Panc1 (cell line): ENCODE results near the gene MYO7B. TPM values are rescaled to one million over a fixed set of nuclear protein-coding genes. Genes with fewer than 3 reads are reported as not detected.

ENCODE experiments used
- ATAC-seq: fragments of 200-7000 bp; cut with Tn5 transposase; 2 replicates; pipeline ENCODE4 v1.9.1; 2020; ENCODE audit warnings: mild to moderate bottlenecking, moderate library complexity
- BruUV-seq: library from RNA; stranded (reverse); fragments of 400-500 nt; replicated peaks from 2 replicates; lab custom pipeline; 2021; lab: Mats Ljungman, UMichigan
- CTCF ChIA-PET: fragments of 300-600 bp; sonication (Branson Sonifier 250); formaldehyde crosslinking; loops from one replicate; lab custom pipeline; 2022; ENCODE audit warnings: antibody characterized with exemption; lab: Charles Lee
- POLR2A ChIA-PET: fragments of 300-600 bp; sonication (Branson Sonifier 250); formaldehyde crosslinking; loops from one replicate; lab custom pipeline; 2022; ENCODE audit warnings: antibody characterized with exemption; lab: Charles Lee
- DNase-seq: peaks from one replicate; pipeline ENCODE4 v3.0.0-alpha.2; 2010; ENCODE audit warnings: low read depth, low spot score
- H3K27ac ChIP-seq: 2 replicates; pipeline ENCODE4 v1.5.1; 2011; ENCODE audit warnings: mild to moderate bottlenecking, low read length, inconsistent platforms
- H3K27me3 ChIP-seq: fragments of 200-500 bp; sonication (Bioruptor generic); 2 replicates; pipeline ENCODE4 v1.6.0; 2014; ENCODE audit warnings: low read length, inconsistent platforms; ENCODE audit not compliant: control insufficient read depth, insufficient read depth
- H3K36me3 ChIP-seq: fragments of 200-500 bp; sonication (Bioruptor generic); 2 replicates; pipeline ENCODE4 v1.5.1; 2014; ENCODE audit warnings: inconsistent platforms, mild to moderate bottlenecking, low read length, moderate library complexity; ENCODE audit not compliant: control insufficient read depth, insufficient read depth
- H3K4me1 ChIP-seq: 2 replicates; pipeline ENCODE4 v1.5.1; 2011; ENCODE audit warnings: inconsistent platforms, mild to moderate bottlenecking, low read length, moderate library complexity; ENCODE audit not compliant: control insufficient read depth, insufficient read depth
- H3K4me3 ChIP-seq, 2 experiments: 2 replicates each; pipeline ENCODE4 v1.5.1; 2011 to 2012; ENCODE audit warnings: low read depth in 2 of 2, low read length in 2 of 2, mild to moderate bottlenecking in 2 of 2, inconsistent platforms in 1 of 2, moderate library complexity in 1 of 2
- H3K9me3 ChIP-seq: fragments of 200-500 bp; sonication (Bioruptor generic); 2 replicates; pipeline ENCODE4 v1.5.1; 2014; ENCODE audit warnings: low read depth, mild to moderate bottlenecking, inconsistent platforms, low read length, moderate library complexity; ENCODE audit not compliant: control insufficient read depth, insufficient read depth
- POLR2AphosphoS5 ChIP-seq: IDR thresholded peaks from 2 replicates; pipeline ENCODE4 v1.6.1; 2012; ENCODE audit warnings: mild to moderate bottlenecking, low read depth, low read length, moderate library complexity
- REST ChIP-seq, 2 experiments: IDR thresholded peaks; 2 replicates each; pipeline ENCODE4 v1.6.1; 2011 to 2012; ENCODE audit warnings: low read depth in 2 of 2, control low read depth in 1 of 2, low read length in 1 of 2, mild to moderate bottlenecking in 1 of 2, moderate library complexity in 1 of 2; ENCODE audit not compliant: insufficient read depth in 1 of 2
- SIN3A ChIP-seq: IDR thresholded peaks from 2 replicates; pipeline ENCODE4 v1.6.1; 2012; ENCODE audit warnings: low read depth, mild to moderate bottlenecking, low read length, moderate library complexity, borderline replicate concordance; ENCODE audit not compliant: insufficient read depth
- TCF7L2 ChIP-seq: IDR thresholded peaks from 2 replicates; pipeline ENCODE4 v1.6.1; 2011; ENCODE audit warnings: mild to moderate bottlenecking, low read depth, low read length, inconsistent platforms
- in situ Hi-C: cut with HindIII; loops from 2 replicates; pipeline ENCODE4 v1.10.0; 2016; ENCODE audit warnings: low sequenced_read_pairs, low pct_unique_long_range_greater_than_20kb
- intact Hi-C: fragments of 100-400 bp; cut with micrococcal nuclease; formaldehyde crosslinking; loops from one replicate; pipeline ENCODE4 v1.10.0; 2022; ENCODE audit not compliant: unreplicated experiment
- total RNA-seq: library from RNA; stranded (reverse); gene quantifications from one replicate; pipeline ENCODE4 v1.2.1, GENCODE V29; 2021; ENCODE audit not compliant: unreplicated experiment
- TF ChIP-seq, protein P1 (sequence below): fragments of 450-650 bp; IDR thresholded peaks from 2 replicates; pipeline ENCODE4 v1.5.1; 2017; ENCODE audit warnings: mild to moderate bottlenecking

The MYO7B gene
- total RNA-seq, 1 experiment from 2014 or later: 0.15 TPM

GRCh38 chr2:127508631-127509034 lies 26.9 kb upstream of the MYO7B start:
- ChIA-PET CTCF (no interaction called here), POLR2A (interaction anchor here (0.8 kb wide), 1 partner anchor 92 kb away, joined by 3 read pairs; no protein-coding TSS in a partner anchor)
- ATAC-seq (peak; percentile 94), DNase-seq (peak; percentile 81)
- TF ChIP-seq, protein P1, sequence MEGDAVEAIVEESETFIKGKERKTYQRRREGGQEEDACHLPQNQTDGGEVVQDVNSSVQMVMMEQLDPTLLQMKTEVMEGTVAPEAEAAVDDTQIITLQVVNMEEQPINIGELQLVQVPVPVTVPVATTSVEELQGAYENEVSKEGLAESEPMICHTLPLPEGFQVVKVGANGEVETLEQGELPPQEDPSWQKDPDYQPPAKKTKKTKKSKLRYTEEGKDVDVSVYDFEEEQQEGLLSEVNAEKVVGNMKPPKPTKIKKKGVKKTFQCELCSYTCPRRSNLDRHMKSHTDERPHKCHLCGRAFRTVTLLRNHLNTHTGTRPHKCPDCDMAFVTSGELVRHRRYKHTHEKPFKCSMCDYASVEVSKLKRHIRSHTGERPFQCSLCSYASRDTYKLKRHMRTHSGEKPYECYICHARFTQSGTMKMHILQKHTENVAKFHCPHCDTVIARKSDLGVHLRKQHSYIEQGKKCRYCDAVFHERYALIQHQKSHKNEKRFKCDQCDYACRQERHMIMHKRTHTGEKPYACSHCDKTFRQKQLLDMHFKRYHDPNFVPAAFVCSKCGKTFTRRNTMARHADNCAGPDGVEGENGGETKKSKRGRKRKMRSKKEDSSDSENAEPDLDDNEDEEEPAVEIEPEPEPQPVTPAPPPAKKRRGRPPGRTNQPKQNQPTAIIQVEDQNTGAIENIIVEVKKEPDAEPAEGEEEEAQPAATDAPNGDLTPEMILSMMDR: no peak
- TF ChIP-seq TCF7L2: 0 out of 2 replicates have a peak, but pooled peaks have one; percentile 42
- no peak overlapping the region for H3K4me3 ChIP-seq
- H3K4me1 ChIP-seq: peaks cover 45% of the 10 kb centered on the region
- in situ Hi-C loops: no loop called here
- peaks cover 26% of the 10 kb centered on the region for H3K36me3 ChIP-seq
- intact Hi-C loops: no loop called here
- peak overlapping the region; percentile 73 for H3K27ac ChIP-seq
- BruUV-seq: no TSS peak
- H3K9me3 ChIP-seq: no peaks in the 10 kb centered on the region
- H3K27me3 ChIP-seq: no peaks in the 10 kb centered on the region

- in situ Hi-C loops: no loop called here
- intact Hi-C loops: no loop called here
- Histone ChIP-seq H3K27me3 (no peaks in the 10 kb centered on the region), H3K4me1 (peaks cover 47% of the 10 kb centered on the region), H3K4me3 (no peak overlapping the region), H3K36me3 (peaks cover 17% of the 10 kb centered on the region), H3K9me3 (no peaks in the 10 kb centered on the region), H3K27ac (no peak overlapping the region)
- BruUV-seq: no TSS peak
- ChIA-PET CTCF (interaction anchor here (0.5 to 0.6 kb wide), 2 partner anchors 83 to 157 kb away, joined by 3 to 4 read pairs; no protein-coding TSS in a partner anchor), POLR2A (no interaction called here)
- DNase-seq (no peak), ATAC-seq (no peak)
- TF ChIP-seq SIN3A: no peak
- TF ChIP-seq POLR2AphosphoS5: no peak
- TF ChIP-seq, protein P1: no peak
- no peak for TF ChIP-seq TCF7L2
- no peak for TF ChIP-seq REST (IDR thresholded peaks at IDR 0.05; ENCODE audit: insufficient read depth in 1 of 2, low read depth in 2 of 2, low read length in 1 of 2)
Observed at GRCh38 chr2:127510073-127510472, 25.4 kb upstream of the MYO7B start.
